ENCODE data around the gene GSG1L.

Gene GSG1L

GRCh38 chr16:27993587-27993986, 69.9 kb downstream of the GSG1L start:
- Histone ChIP-seq H3K9me3 (replicated peaks in 1 of 2; ENCODE audit: control insufficient read depth in 2 of 2, insufficient read depth in 1 of 2, low read depth in 1 of 2, low read length in 2 of 2) (peaks cover 2 to 9% of the 10 kb centered on the region in 2 donors), H2BK15ac (ENCODE audit: low read length) (no peak overlapping the region), H4K8ac (ENCODE audit: low read depth, low read length) (no peak overlapping the region), H3K23ac (ENCODE audit: low read depth, low read length, poor library complexity) (no peak overlapping the region), H3K18ac (ENCODE audit: low read length) (no peak overlapping the region), H3K4me2 (ENCODE audit: insufficient read depth, low read length, poor library complexity, severe bottlenecking) (no peak overlapping the region), H2AFZ (ENCODE audit: low read length) (no peak overlapping the region), H2AK5ac (ENCODE audit: low read depth, low read length) (no peak overlapping the region), H2BK120ac (ENCODE audit: low read depth, low read length) (no peak overlapping the region), H3K4ac (ENCODE audit: low read length) (no peak overlapping the region), H2BK12ac (ENCODE audit: low read length) (no peak overlapping the region), H4K91ac (ENCODE audit: low read depth, low read length, poor library complexity) (no peak overlapping the region), H3K27me3 (ENCODE audit: control insufficient read depth in 3 of 3, insufficient read depth in 3 of 3, low read depth in 1 of 3, low read length in 3 of 3) (no peaks in the 10 kb centered on the region), H3K14ac (ENCODE audit: low read length) (no peak overlapping the region), H3K36me3 (replicated peaks in 1 of 2; ENCODE audit: control insufficient read depth in 2 of 2, insufficient read depth in 2 of 2, low read length in 2 of 2) (no peaks in the 10 kb centered on the region), H3K4me3 (ENCODE audit: low read length in 2 of 2) (no peak overlapping the region), H2BK5ac (ENCODE audit: low read length) (no peak overlapping the region), H3K4me1 (ENCODE audit: control insufficient read depth in 2 of 2, insufficient read depth in 1 of 2, low read depth in 1 of 2, low read length in 2 of 2) (no peaks in the 10 kb centered on the region), H3K79me1 (ENCODE audit: low read depth, low read length) (no peaks in the 10 kb centered on the region), H3K9ac (ENCODE audit: low read depth, low read length, poor library complexity) (no peak overlapping the region), H3K27ac (replicated peaks; ENCODE audit: low read length) (no peak overlapping the region)
- WGBS, 2 donors (ENCODE audit: extremely low coverage in 2 of 2, insufficient read length in 2 of 2, insufficient replicate concordance in 1 of 2) = no CpG with 5 or more reads among the region's 3 CpGs
- DNase-seq (ENCODE audit: low spot score) = no peak

- no CpG with 5 or more reads among the region's 9 CpGs for WGBS, 2 donors (ENCODE audit: extremely low coverage in 2 of 2, insufficient read length in 2 of 2, insufficient replicate concordance in 1 of 2)
- H3K18ac ChIP-seq (ENCODE audit: low read length) = no peak overlapping the region
Observed at GRCh38 chr16:27991876-27992275, 71.6 kb downstream of the GSG1L start.

GRCh38 chr16:27985981-27986380, 77.5 kb downstream of the GSG1L start:
- Histone ChIP-seq H3K9me3 (replicated peaks in 1 of 2; ENCODE audit: control insufficient read depth in 2 of 2, insufficient read depth in 1 of 2, low read depth in 1 of 2, low read length in 2 of 2) (no peaks in the 10 kb centered on the region), H3K4me3 (ENCODE audit: low read length in 2 of 2) (no peak overlapping the region), H4K8ac (ENCODE audit: low read depth, low read length) (no peak overlapping the region), H3K4ac (ENCODE audit: low read length) (no peak overlapping the region), H2AFZ (ENCODE audit: low read length) (no peak overlapping the region), H3K79me1 (ENCODE audit: low read depth, low read length) (no peaks in the 10 kb centered on the region), H2AK5ac (ENCODE audit: low read depth, low read length) (no peak overlapping the region), H3K36me3 (replicated peaks in 1 of 2; ENCODE audit: control insufficient read depth in 2 of 2, insufficient read depth in 2 of 2, low read length in 2 of 2) (no peaks in the 10 kb centered on the region), H3K27me3 (ENCODE audit: control insufficient read depth in 3 of 3, insufficient read depth in 3 of 3, low read depth in 1 of 3, low read length in 3 of 3) (no peaks in the 10 kb centered on the region), H2BK15ac (ENCODE audit: low read length) (no peak overlapping the region), H2BK120ac (ENCODE audit: low read depth, low read length) (no peak overlapping the region), H3K18ac (ENCODE audit: low read length) (no peak overlapping the region), H3K4me1 (ENCODE audit: control insufficient read depth in 2 of 2, insufficient read depth in 1 of 2, low read depth in 1 of 2, low read length in 2 of 2) (no peaks in the 10 kb centered on the region), H3K14ac (ENCODE audit: low read length) (no peak overlapping the region), H2BK12ac (ENCODE audit: low read length) (no peak overlapping the region), H3K27ac (replicated peaks; ENCODE audit: low read length) (no peak overlapping the region), H3K4me2 (ENCODE audit: insufficient read depth, low read length, poor library complexity, severe bottlenecking) (no peak overlapping the region), H4K91ac (ENCODE audit: low read depth, low read length, poor library complexity) (no peak overlapping the region), H3K23ac (ENCODE audit: low read depth, low read length, poor library complexity) (no peak overlapping the region), H3K9ac (ENCODE audit: low read depth, low read length, poor library complexity) (no peak overlapping the region), H2BK5ac (ENCODE audit: low read length) (no peak overlapping the region)
- DNase-seq (ENCODE audit: low spot score) = no peak
- WGBS, 2 donors (ENCODE audit: extremely low coverage in 2 of 2, insufficient read length in 2 of 2, insufficient replicate concordance in 1 of 2) = no CpG with 5 or more reads among the region's 5 CpGs

More at GRCh38 chr16:27991876-27992275, 71.6 kb downstream of the GSG1L start:
- Histone ChIP-seq H3K36me3 (replicated peaks in 1 of 2; ENCODE audit: control insufficient read depth in 2 of 2, insufficient read depth in 2 of 2, low read length in 2 of 2) (no peaks in the 10 kb centered on the region), H3K4me2 (ENCODE audit: insufficient read depth, low read length, poor library complexity, severe bottlenecking) (no peak overlapping the region), H4K91ac (ENCODE audit: low read depth, low read length, poor library complexity) (no peak overlapping the region), H3K27me3 (ENCODE audit: control insufficient read depth in 3 of 3, insufficient read depth in 3 of 3, low read depth in 1 of 3, low read length in 3 of 3) (no peaks in the 10 kb centered on the region), H2AK5ac (ENCODE audit: low read depth, low read length) (no peak overlapping the region), H2BK5ac (ENCODE audit: low read length) (no peak overlapping the region), H3K14ac (ENCODE audit: low read length) (no peak overlapping the region), H3K4me1 (ENCODE audit: control insufficient read depth in 2 of 2, insufficient read depth in 1 of 2, low read depth in 1 of 2, low read length in 2 of 2) (no peaks in the 10 kb centered on the region), H3K9me3 (replicated peaks in 1 of 2; ENCODE audit: control insufficient read depth in 2 of 2, insufficient read depth in 1 of 2, low read depth in 1 of 2, low read length in 2 of 2) (peaks cover 2 to 9% of the 10 kb centered on the region in 2 donors), H2AFZ (ENCODE audit: low read length) (no peak overlapping the region), H2BK120ac (ENCODE audit: low read depth, low read length) (no peak overlapping the region), H3K9ac (ENCODE audit: low read depth, low read length, poor library complexity) (no peak overlapping the region), H3K79me1 (ENCODE audit: low read depth, low read length) (no peaks in the 10 kb centered on the region), H3K27ac (replicated peaks; ENCODE audit: low read length) (no peak overlapping the region), H3K4ac (ENCODE audit: low read length) (no peak overlapping the region), H3K23ac (ENCODE audit: low read depth, low read length, poor library complexity) (no peak overlapping the region), H2BK15ac (ENCODE audit: low read length) (no peak overlapping the region), H4K8ac (ENCODE audit: low read depth, low read length) (no peak overlapping the region), H3K4me3 (ENCODE audit: low read length in 2 of 2) (no peak overlapping the region), H2BK12ac (ENCODE audit: low read length) (no peak overlapping the region)
- DNase-seq (ENCODE audit: low spot score) = no peak

GRCh38 chr16:27984121-27984520, 79.4 kb downstream of the GSG1L start:
- no peak overlapping the region for H3K4me3 ChIP-seq (ENCODE audit: low read length in 2 of 2)
- H4K91ac ChIP-seq (ENCODE audit: low read depth, low read length, poor library complexity) = no peak overlapping the region
- no peak overlapping the region for H3K14ac ChIP-seq (ENCODE audit: low read length)
- no peak overlapping the region for H3K18ac ChIP-seq (ENCODE audit: low read length)
- H3K27me3 ChIP-seq (ENCODE audit: control insufficient read depth in 3 of 3, insufficient read depth in 3 of 3, low read depth in 1 of 3, low read length in 3 of 3) = no peaks in the 10 kb centered on the region
- no peak overlapping the region for H3K4ac ChIP-seq (ENCODE audit: low read length)
- no peaks in the 10 kb centered on the region for H3K4me1 ChIP-seq (ENCODE audit: control insufficient read depth in 2 of 2, insufficient read depth in 1 of 2, low read depth in 1 of 2, low read length in 2 of 2)
- no peak overlapping the region for H4K8ac ChIP-seq (ENCODE audit: low read depth, low read length)
- no peak overlapping the region for H3K27ac ChIP-seq (replicated peaks; ENCODE audit: low read length)
- H2BK12ac ChIP-seq (ENCODE audit: low read length) = no peak overlapping the region
- no peaks in the 10 kb centered on the region for H3K9me3 ChIP-seq (replicated peaks in 1 of 2; ENCODE audit: control insufficient read depth in 2 of 2, insufficient read depth in 1 of 2, low read depth in 1 of 2, low read length in 2 of 2)
- no CpG with 5 or more reads among the region's 7 CpGs for WGBS, 2 donors (ENCODE audit: extremely low coverage in 2 of 2, insufficient read length in 2 of 2, insufficient replicate concordance in 1 of 2)
- H3K4me2 ChIP-seq (ENCODE audit: insufficient read depth, low read length, poor library complexity, severe bottlenecking) = no peak overlapping the region
- no peak overlapping the region for H2BK15ac ChIP-seq (ENCODE audit: low read length)
- no peak overlapping the region for H2BK5ac ChIP-seq (ENCODE audit: low read length)
- H2AFZ ChIP-seq (ENCODE audit: low read length) = no peak overlapping the region
- DNase-seq (ENCODE audit: low spot score) = no peak
- no peaks in the 10 kb centered on the region for H3K79me1 ChIP-seq (ENCODE audit: low read depth, low read length)
- H3K23ac ChIP-seq (ENCODE audit: low read depth, low read length, poor library complexity) = no peak overlapping the region
- no peak overlapping the region for H3K9ac ChIP-seq (ENCODE audit: low read depth, low read length, poor library complexity)
- H3K36me3 ChIP-seq (replicated peaks in 1 of 2; ENCODE audit: control insufficient read depth in 2 of 2, insufficient read depth in 2 of 2, low read length in 2 of 2) = no peaks in the 10 kb centered on the region
- H2BK120ac ChIP-seq (ENCODE audit: low read depth, low read length) = no peak overlapping the region
- no peak overlapping the region for H2AK5ac ChIP-seq (ENCODE audit: low read depth, low read length)
